Endothelial cell (in vitro differentiated cells): ENCODE measurements around the gene ARHGAP24. TPM values are rescaled to one million over a fixed set of nuclear protein-coding genes. Genes with fewer than 3 reads are reported as not detected.

Experiments
- DNase-seq: peaks from one replicate; pipeline ENCODE4 v3.0.0; 2021; ENCODE audit warnings: low spot score
- H3K27ac Mint-ChIP-seq: one replicate; pipeline ENCODE4 v1.8.0; 2021; ENCODE audit warnings: mixed read lengths, inconsistent platforms; ENCODE audit not compliant: unreplicated experiment
- H3K27me3 Mint-ChIP-seq: one replicate; pipeline ENCODE4 v1.8.0; 2021; ENCODE audit warnings: mild to moderate bottlenecking, moderate library complexity, mixed read lengths, inconsistent platforms; ENCODE audit not compliant: unreplicated experiment
- H3K36me3 Mint-ChIP-seq: one replicate; pipeline ENCODE4 v1.8.0; 2021; ENCODE audit warnings: mild to moderate bottlenecking, low read depth, mixed read lengths, inconsistent platforms; ENCODE audit not compliant: unreplicated experiment
- H3K4me1 Mint-ChIP-seq: one replicate; pipeline ENCODE4 v1.8.0; 2021; ENCODE audit warnings: mild to moderate bottlenecking, mixed read lengths, inconsistent platforms; ENCODE audit not compliant: unreplicated experiment
- H3K4me3 Mint-ChIP-seq: one replicate; pipeline ENCODE4 v1.8.0; 2021; ENCODE audit warnings: mild to moderate bottlenecking, mixed read lengths, inconsistent platforms; ENCODE audit not compliant: unreplicated experiment
- H3K9me3 Mint-ChIP-seq: one replicate; pipeline ENCODE4 v1.8.0; 2021; ENCODE audit warnings: mixed read lengths, inconsistent platforms; ENCODE audit not compliant: unreplicated experiment
- total RNA-seq: library from RNA; stranded (reverse); fragmentation: NEBNext Ultra II Directional; extraction: Animal tissue kit (Norgen Biotek cat#: 25700); gene quantifications from one replicate; pipeline ENCODE4 v1.2.1, GENCODE V29; 2021; ENCODE audit not compliant: unreplicated experiment
- TF ChIP-seq, protein P1 (sequence below): fragments of 200-600 bp; sonication (generic); IDR thresholded peaks from one replicate; pipeline ENCODE4 v1.5.0; 2021; ENCODE audit warnings: antibody characterized with exemption; ENCODE audit not compliant: unreplicated experiment

Gene ARHGAP24
- total RNA-seq, 1 donor from 2014 or later = 5.0 TPM

- DNase-seq = no peak
- H3K27me3 Mint-ChIP-seq = no peaks in the 10 kb centered on the region
- no peaks in the 10 kb centered on the region for H3K9me3 Mint-ChIP-seq
- H3K4me1 Mint-ChIP-seq = peaks cover 26% of the 10 kb centered on the region
- H3K36me3 Mint-ChIP-seq = no peaks in the 10 kb centered on the region
- no peak overlapping the region for H3K4me3 Mint-ChIP-seq
- TF ChIP-seq, protein P1, sequence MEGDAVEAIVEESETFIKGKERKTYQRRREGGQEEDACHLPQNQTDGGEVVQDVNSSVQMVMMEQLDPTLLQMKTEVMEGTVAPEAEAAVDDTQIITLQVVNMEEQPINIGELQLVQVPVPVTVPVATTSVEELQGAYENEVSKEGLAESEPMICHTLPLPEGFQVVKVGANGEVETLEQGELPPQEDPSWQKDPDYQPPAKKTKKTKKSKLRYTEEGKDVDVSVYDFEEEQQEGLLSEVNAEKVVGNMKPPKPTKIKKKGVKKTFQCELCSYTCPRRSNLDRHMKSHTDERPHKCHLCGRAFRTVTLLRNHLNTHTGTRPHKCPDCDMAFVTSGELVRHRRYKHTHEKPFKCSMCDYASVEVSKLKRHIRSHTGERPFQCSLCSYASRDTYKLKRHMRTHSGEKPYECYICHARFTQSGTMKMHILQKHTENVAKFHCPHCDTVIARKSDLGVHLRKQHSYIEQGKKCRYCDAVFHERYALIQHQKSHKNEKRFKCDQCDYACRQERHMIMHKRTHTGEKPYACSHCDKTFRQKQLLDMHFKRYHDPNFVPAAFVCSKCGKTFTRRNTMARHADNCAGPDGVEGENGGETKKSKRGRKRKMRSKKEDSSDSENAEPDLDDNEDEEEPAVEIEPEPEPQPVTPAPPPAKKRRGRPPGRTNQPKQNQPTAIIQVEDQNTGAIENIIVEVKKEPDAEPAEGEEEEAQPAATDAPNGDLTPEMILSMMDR = no peak
- no peak overlapping the region for H3K27ac Mint-ChIP-seq
These were observed 247.5 kb downstream of the ARHGAP24 start for GRCh38 chr4:85722401-85722800.

- DNase-seq = no peak
- peaks cover 25% of the 10 kb centered on the region for H3K4me1 Mint-ChIP-seq
- peaks cover 3% of the 10 kb centered on the region for H3K27me3 Mint-ChIP-seq
- no peaks in the 10 kb centered on the region for H3K9me3 Mint-ChIP-seq
- H3K36me3 Mint-ChIP-seq = no peaks in the 10 kb centered on the region
- H3K27ac Mint-ChIP-seq = no peak overlapping the region
- H3K4me3 Mint-ChIP-seq = no peak overlapping the region
- TF ChIP-seq, protein P1 = no peak
These were observed 247.9 kb downstream of the ARHGAP24 start for GRCh38 chr4:85722807-85723206.

- no peak overlapping the region for H3K4me3 Mint-ChIP-seq
- peaks cover 3% of the 10 kb centered on the region for H3K27me3 Mint-ChIP-seq
- TF ChIP-seq, protein P1 = no peak
- no peaks in the 10 kb centered on the region for H3K36me3 Mint-ChIP-seq
- H3K27ac Mint-ChIP-seq = no peak overlapping the region
- H3K4me1 Mint-ChIP-seq = peaks cover 21% of the 10 kb centered on the region
- DNase-seq = no peak
- H3K9me3 Mint-ChIP-seq = no peaks in the 10 kb centered on the region
These were observed 250.0 kb downstream of the ARHGAP24 start for GRCh38 chr4:85724791-85725563.

GRCh38 chr4:85725721-85726170, 250.8 kb downstream of the ARHGAP24 start:
- Mint-ChIP-seq H3K4me3 (no peak overlapping the region), H3K9me3 (no peaks in the 10 kb centered on the region), H3K4me1 (peaks cover 21% of the 10 kb centered on the region), H3K36me3 (no peaks in the 10 kb centered on the region), H3K27ac (no peak overlapping the region), H3K27me3 (peaks cover 3% of the 10 kb centered on the region)
- TF ChIP-seq, protein P1 = no peak
- no peak for DNase-seq

GRCh38 chr4:85726555-85726954, 251.6 kb downstream of the ARHGAP24 start:
- Mint-ChIP-seq H3K36me3 (no peaks in the 10 kb centered on the region), H3K4me1 (peaks cover 21% of the 10 kb centered on the region), H3K4me3 (no peak overlapping the region), H3K27ac (no peak overlapping the region), H3K9me3 (no peaks in the 10 kb centered on the region), H3K27me3 (peaks cover 3% of the 10 kb centered on the region)
- TF ChIP-seq, protein P1 = no peak
- DNase-seq = no peak
